NCI-H146 (cell line): ENCODE data around the gene PDGFB.

Experiments
- DNase-seq: peaks from one replicate; lab custom pipeline; 2025; lab: John Stamatoyannopoulos, UW

The PDGFB gene

DNA sequence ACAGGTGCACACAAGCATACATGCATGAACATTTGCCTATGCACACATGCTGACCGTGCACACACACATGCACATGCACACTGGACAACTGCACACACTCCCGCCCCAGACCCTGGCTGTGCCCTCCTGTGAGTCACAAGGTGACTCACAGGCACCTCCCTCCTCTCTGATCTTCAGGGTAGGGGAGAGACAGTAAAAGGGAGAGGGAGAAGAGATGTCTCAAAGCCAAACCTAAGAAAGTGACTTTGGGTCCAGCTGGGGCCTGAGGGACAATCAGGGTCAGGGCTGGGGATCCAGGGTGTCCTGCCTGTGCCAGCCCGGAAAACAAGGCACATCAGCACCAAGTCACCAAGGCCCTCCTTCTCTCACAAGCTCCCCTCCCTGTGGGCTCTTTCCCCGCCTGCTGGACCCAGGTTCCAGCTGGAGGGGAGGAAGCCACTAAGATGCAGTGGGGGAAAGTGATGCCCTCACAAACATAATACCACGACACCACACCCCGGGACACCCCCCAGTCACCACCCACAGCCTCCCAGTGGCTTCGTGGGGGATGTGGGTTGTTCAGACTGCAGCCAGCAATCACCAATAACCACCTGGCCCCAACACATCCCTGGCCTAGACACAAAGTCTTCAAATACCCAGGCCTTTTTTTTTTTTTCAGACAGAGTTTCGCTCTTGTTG lies 39.3 kb downstream of the PDGFB start:
- no peak for DNase-seq

DNA sequence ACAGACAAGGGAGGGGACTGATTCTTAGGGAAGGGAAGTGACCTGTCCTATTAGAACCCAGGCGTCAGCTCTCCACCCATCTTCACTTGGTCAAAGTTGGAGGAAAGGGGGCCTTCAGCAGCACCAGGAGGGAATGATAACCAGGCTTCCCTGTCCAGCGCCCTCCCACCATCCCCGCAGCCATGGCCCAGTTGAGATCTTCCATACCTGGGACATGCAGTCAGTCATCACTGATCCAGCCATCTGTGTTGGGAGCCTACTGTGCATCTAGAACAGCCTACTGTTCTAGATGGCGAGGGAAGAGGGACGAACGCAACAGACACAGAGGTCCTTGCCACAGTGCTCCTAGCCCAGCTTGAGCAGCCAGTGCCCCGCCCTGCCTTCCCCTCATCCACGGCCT lies 40.6 kb downstream of the PDGFB start:
- no peak for DNase-seq

DNA sequence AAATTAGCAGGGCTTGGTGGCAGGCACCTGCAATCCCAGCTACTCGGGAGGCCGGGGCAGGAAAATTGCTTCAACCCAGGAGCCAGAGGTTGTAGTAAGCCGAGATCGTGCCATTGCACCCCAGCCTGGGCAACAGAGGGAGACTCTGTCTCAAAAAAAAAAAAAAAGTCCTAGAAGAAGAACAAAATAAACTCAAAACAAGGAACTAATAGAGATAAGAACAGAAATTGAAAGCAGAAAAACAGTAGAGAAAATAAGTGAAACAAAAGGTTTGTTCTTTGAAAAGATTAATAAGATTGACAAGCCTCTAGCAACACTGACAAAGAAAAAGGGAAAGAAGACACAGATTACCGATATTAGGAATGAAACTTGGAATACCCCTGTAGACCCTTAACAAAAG lies 47.2 kb downstream of the PDGFB start:
- no peak for DNase-seq

DNA sequence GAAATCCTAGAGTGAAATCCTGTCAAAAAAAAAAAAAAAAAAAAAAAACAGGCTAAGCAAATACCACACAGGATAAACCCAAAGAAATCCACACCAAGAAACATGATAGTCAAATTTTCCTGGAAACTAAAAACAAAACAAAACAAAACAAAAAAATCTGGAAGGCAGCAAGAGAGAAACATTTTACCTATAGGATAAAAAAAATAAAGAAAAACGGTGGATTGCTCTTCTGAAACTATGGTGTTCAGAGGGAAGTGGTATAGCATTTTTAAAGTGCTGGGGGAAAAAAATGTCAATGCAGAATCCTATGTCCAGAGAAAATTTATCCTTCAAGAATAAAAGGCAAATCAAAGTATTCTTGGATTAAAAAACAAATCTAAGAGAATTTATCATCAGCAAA lies 50.7 kb downstream of the PDGFB start:
- DNase-seq, result no peak

DNA sequence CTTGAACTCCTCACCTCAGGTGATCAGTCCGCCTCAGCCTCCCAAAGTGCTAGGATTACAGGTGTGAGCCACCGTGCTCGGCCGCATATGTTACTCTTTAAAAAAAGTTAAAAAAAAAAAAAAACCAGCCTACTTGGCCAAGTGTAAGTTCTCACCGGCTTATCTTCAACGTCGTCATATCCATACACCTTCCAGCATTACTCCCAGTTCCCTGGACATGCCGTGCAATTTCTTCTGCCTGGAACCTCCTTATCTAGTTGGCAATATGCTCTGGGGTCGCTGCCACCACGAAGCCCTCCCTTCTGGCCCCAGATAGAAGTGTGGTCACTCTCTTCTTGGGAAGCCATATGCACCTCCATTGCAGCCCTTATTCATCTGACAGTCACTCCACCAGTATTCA lies 56.0 kb downstream of the PDGFB start:
- no peak for DNase-seq

DNA sequence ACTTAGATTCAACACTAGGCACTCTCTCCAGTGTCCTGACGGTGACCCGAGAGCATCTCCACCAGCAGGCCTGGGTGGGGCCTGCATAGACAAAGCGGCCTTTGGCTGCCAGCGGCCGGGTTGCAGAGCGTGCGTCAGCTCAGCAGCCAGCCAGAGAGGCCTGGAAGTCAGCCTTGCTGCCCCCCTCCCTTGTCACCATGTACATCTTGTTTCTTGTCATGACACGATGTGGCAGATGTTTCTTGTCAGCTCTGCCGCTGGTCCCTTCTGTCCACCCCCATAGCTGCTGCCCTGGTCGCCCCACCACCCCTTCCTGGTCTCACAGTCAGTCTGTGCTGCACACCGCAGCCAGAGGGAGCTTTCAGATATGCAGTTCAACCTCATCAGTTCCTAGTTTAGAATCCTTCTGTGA lies 59.2 kb downstream of the PDGFB start:
- DNase-seq, result no peak

DNA sequence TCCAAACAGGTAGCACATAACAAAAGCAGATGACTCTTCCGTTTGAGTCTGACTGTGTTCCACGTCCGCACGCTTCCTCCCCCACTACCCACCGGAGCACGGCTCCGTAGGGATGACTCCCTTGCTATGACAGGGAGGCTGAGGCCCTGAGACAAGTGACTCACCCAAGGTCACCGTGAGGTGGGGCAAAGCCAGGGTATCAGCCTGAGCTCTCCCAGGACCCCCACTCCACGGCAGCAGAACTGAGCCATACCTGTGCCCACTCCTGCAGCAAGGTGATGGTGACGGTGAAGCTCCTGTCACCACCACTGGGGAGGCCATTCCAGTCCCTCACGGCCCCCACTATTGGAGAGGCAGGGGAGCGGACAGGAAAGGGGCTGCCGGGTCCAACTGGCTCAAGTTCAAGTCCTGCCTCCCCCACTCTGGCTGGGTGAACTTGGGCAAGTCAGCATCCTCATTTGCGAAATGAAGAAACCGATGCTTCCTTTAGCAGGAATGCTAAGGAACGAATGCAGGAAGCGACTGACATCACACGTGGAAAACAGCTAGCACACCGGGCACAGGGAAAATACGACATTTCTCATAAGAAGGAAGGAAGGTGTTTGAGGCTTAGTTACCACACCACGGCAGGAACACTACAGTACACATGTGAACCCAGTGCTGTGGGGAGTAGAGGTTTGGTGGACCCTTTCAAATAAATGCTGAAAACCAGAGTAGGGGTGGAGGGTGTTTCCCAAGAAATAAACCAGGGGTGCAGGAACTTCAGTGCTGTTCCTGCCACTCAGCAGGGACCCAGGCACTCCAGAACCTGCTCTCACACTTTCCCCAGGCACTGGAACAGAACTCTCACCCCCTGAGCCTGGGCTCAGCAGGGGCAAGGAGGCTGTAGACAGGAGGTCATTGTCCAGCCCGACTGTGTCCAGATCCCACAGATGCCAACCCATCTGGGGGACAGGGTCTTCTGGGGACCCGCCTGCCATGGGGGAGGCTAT lies 59.9 kb downstream of the PDGFB start:
- DNase-seq, result no peak

DNA sequence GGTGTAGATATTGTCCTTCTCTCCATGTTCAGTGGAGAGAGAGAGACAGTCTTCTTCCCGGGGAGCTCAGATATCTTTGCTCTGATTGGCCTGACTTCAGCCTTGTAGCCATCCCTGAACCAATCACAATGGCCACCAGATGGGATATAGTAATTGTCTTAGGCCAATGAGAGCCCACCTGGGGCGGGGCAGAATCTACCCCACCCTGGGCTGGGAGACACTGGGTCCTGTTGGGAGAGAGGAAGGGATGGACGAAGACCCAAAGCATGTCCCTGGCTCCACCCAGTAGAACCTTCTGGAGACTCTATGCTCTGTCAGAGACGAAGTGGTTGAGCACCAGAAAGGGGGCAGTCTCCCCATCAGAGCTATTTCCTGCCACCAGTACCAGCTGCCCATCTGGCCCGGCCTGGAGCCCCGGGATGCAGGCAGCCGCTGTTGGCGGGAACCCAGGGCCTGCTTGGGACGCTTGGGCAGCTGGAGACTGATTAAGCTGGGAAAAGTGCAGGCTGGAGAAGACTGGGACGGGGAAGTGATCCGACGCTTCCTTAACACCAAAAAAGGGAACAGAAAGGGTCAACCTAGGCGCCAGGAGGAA lies 60.7 kb downstream of the PDGFB start:
- no peak for DNase-seq

DNA sequence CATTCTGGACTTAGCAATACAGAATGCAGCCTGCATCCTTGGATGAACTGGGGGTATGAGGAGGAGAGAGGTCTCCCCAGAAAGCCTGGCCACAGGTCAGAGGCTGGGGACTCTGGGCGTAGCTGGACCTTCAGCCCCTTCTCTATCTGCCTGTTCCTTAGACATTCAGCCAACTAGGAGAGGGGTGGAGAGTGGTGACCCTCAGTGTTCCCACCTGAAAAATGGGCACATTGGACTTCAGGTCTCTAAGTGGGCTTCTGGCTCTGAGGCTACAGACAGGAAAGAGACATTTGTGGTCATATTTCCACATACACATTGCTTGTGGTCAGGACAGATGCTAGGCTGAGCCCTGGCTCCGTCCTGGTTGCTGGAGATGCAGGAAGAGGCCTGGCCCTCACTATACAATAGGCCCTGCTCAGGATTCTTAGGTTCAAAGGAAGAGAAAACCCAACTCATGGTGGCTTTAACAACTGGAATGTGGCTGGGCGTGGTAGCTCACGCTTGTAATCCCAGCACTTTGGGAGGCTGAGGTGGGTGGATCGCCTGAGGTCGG lies 62.2 kb downstream of the PDGFB start:
- no peak for DNase-seq

DNA sequence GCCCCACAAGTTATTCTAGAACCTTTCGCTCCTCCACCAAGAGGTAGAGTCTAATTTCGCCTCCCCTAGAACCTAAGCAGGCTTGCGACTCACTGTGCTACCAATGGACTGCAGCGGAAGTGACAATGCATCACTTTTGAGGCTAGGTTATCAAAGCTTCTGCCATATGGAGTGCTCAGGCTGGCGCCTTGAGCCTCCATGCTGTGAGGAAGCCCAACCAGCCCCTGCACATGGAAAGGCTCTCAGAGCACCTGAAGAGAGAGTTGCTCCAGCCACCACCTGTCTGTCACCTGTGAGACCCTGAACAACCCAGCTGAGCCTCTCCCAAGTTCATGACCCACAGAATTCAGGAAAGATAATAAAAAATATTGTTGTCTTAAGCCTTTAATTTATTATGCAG lies 63.0 kb downstream of the PDGFB start:
- DNase-seq, result no peak

DNA sequence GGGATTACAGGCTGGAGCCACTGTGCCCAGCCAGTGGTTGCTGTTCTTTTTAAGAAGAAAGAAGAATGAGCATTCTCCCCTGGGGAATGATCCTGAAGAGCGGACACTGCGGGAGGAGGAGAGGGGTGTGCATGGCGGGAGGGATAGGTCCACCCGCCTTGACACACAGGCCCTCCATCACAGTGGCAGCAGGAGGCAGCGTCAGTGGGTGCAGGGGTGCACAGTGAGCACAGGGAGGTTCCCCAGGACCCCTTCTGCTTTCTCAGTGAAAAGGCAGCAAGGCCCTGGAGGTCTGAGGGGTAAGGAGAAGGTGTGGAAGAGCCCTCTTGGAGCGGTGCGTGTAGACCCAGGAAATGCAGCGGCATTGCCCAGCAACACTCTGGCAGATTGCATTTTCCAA lies 63.4 kb downstream of the PDGFB start:
- DNase-seq, result no peak

DNA sequence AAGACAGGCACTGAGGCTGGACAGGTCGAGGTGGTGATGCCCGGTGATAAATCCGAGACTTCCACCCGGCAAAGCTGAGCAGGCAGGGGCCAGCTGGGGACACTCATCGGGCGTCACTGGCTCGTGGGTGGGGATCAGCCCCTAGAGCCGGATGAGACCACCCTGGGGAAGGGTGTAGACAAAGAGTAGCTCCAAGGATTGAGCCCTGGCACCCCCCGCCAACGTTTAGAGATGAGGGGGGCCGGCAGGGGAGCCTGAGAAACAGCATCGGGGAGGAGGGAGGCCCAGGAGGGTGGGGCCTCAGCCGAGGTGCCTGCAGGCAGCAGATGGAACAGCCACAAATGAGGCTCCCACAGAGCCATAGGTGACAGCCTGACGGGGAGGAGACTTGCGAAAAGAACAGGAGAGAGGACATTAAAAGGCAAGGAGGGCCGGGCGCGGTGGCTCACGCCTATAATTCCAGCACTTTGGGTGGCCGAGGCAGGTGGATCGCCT lies 64.9 kb downstream of the PDGFB start:
- DNase-seq, result no peak

DNA sequence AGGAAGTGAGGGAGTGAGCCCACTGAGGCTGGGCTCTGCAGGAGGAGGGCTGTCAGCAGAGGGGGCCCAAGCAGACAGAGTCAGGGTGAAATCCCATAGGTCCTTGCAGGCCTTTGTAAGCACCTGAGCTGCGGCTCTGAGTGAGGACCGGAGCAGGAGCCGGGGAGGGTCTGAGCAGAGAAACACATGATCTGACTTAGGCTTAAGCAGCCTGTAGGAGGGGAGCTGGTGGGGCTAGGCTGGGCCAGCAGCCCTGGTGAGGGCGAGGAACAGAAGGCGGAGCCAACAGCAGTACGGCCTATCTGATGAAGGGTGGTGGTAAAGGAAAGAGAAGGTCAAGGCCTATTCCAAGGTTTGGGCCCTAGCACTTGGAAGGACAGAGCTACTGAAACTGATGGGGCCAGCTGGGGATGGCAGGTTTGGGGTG lies 65.4 kb downstream of the PDGFB start:
- no peak for DNase-seq

DNA sequence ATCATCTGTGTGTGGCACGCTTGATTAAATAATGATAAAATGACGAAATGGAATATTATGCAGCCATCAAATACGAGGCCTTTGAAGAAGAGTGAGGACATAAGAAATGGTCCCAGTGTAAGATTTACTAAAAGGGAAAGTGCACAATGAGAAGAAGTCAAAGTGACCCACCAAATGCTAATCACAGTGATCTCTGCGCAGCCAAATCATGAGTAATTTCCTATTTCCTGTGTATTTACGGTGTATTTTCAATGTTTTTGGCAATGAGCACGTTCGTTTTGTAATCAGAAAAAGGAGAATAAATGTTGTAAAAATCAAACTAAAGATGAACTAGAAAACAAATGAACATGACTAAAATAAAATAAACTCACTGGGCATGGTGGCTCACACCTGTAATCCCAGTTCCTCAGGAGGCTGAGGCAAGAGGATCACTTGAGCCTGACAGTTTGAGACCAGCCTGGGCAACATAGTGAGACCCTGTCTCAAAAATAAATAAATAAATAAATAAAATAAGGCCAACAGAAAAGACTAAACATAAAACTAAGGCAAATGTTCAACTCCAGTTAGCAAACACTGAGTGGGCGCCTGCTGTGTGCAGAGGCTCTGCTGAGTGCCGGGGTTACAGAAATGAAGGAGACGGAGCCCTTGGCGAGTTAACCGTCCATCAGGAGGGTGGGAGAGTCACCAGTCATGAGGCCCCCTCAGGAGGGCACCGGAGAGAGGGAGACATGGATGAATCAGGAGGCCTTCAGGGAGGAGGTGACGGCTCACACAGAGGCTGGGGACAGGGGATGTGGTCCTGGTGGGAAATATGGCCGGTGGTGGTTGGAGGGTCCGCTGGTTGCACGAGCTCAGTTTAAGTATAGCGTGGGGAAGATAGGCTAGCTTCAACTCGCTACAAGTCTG lies 66.3 kb downstream of the PDGFB start:
- DNase-seq, result no peak

DNA sequence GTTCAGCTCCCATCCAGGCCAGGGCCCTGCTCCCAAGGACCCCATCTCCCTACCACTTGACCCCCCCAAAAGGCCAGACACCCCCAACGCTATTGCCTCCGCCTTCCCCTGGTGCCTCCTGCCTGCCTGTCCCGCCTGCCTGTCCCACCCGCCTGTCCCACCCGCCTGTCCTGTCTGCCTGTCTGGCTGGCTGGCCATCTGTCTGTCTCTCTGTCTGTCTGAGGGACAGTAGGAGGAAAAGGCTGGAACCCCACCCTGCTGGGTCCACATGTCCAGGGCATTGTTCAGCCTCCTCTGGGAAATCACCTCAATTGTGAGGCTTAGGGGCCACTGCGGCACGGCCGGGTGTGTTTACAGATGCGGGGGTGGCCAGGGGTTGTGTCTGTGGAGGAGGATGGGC lies 67.0 kb downstream of the PDGFB start:
- no peak for DNase-seq

DNA sequence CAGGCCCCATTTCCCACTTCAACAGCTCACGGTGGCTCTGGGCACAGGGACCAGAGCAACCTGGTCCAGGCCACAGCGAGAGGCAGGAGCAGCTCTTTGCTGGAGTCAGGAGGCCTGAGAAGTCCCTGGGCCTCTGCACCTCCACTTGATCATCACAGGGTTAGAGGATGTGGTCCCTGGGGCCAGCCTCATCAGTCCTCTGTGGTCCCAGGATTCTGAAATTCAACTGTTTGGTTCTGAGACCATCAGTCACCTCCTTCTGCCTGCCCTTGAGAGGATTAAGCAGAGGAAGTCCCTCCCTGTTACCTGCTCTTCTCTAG lies 67.4 kb downstream of the PDGFB start:
- no peak for DNase-seq

DNA sequence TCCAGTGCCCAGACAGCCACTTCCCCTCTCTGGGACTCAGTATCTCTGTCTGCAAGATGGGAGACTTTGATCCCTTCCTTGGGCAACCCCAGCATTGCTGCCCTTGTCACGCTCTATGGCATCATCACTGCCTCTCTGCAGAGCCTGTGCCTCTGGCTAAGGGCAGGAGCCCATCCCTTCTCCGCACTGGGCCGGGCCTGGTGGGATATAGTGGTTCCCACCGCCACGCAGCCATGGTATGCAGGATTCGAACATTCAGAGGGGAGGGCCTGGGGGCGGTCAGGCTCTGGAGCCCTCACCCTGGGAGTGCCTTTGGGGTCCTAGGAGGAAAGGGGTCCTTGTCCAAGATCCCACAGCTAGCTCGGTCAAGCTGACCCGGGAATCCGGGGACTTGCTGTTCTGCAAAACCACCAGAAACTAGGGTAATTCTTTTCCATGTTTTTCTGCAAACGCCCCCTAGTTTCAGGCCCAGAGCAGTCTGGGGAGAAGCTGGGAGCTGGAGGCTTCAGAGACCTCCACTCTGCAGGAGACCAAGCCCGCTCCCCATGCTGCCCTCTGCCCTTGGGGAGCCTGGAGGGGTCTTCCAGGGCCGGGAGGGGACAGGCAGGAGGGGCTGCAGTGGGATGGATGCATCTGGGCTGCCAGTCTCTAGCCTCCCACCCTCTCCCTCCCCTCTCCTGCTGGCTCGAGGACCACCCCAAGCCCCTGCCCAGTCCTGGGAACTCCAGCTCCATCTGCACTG lies 67.9 kb downstream of the PDGFB start:
- no peak for DNase-seq

DNA sequence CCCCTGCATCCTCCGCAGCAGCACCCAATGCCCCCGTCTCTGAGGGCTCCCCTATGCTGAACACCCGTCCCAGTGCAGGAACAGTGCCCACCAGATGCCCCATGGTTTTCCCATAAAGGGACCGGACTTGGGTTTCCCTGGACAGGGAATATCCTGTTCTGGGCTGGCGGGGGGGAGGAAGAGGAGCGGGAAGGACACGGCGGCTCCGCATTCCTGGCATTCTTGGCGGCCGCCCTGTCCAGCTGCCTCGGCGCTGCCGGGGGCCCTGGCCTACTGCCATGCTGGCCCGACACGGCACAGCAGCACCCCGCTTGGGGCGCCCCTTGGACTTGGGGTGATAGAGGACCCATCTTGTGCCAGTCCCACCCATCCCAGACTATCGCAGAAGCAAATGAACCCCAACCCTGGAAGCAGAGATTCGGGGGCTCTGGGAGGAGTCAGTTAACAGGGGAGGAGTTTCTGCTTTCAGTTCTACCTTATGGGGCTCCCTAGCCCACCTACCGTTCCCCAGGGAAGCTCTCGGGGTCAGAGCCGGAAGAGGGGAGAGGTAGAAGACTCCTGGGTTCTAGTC lies 68.6 kb downstream of the PDGFB start:
- DNase-seq, result no peak

DNA sequence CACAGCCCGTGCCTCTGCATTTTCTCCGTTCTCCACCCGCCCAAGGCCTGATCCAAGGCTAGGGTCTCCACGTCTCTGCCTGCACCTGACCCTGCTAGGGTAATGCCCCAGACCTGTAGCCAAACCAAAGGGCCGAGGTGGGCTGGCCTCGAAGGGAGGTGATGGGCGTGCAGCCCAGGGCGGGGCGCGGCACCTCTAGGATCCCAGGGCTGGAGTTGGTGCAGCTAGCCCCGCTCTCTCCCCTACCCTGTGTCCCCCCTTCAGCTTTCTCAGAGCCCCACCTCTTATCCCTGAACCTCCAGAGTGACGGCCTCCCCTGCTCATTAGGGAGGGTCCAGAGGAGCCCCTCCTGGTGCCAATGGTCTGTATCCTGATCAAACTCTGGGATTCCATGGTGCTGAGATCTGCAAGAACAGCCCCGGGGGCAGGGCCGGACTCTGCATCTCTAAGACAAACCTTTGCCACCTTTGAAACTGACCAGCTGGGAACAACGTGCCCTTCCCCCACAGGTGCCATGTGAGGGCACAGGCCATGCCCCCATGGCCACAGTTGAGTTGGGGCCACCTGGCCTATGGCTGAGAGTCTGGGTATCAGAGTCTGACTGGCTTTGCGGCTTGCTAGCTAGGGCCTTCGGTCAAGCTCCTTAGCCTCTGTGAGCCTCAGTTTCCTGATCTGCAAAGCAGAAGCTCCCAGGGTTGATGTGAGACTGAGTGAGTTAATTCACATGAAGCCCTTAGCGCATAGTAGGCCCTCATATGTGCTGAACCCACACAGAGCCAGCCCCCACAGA lies 69.2 kb downstream of the PDGFB start:
- no peak for DNase-seq
